Immature natural killer cell (primary cell): ENCODE measurements around the gene MAN2A2. TPM values are rescaled to one million over a fixed set of nuclear protein-coding genes. Genes with fewer than 3 reads are reported as not detected.

Experiments used
- DNase-seq, 3 donors: peaks; one replicate each; pipeline ENCODE4 v3.0.0; 2022; ENCODE audit warnings: mixed read lengths in 1 of 3
- H3K27ac Mint-ChIP-seq, 6 donors: one replicate each; pipeline ENCODE4 v1.8.0; 2020; ENCODE audit warnings: mixed read lengths in 6 of 6, mild to moderate bottlenecking in 5 of 6, inconsistent platforms in 4 of 6, moderate library complexity in 3 of 6
- H3K27me3 Mint-ChIP-seq, 3 donors: one replicate each; pipeline ENCODE4 v1.8.0; 2020 to 2021; ENCODE audit warnings: low read depth in 3 of 3, mild to moderate bottlenecking in 3 of 3, mixed read lengths in 3 of 3, moderate library complexity in 3 of 3, inconsistent platforms in 1 of 3
- H3K36me3 Mint-ChIP-seq, 3 donors: one replicate each; pipeline ENCODE4 v1.8.0; 2020; ENCODE audit warnings: mixed read lengths in 3 of 3, inconsistent platforms in 2 of 3, mild to moderate bottlenecking in 2 of 3
- H3K4me1 Mint-ChIP-seq, 2 donors: one replicate each; pipeline ENCODE4 v1.8.0; 2020; ENCODE audit warnings: inconsistent platforms in 2 of 2, mild to moderate bottlenecking in 2 of 2, mixed read lengths in 2 of 2, moderate library complexity in 1 of 2
- H3K4me3 Mint-ChIP-seq, 5 donors: one replicate each; pipeline ENCODE4 v1.8.0; 2020; ENCODE audit warnings: mild to moderate bottlenecking in 5 of 5, mixed read lengths in 5 of 5, inconsistent platforms in 3 of 5, moderate library complexity in 3 of 5
- H3K9me3 Mint-ChIP-seq, 6 donors: one replicate each; pipeline ENCODE4 v1.8.0; 2020; ENCODE audit warnings: mild to moderate bottlenecking in 6 of 6, mixed read lengths in 6 of 6, inconsistent platforms in 4 of 6, moderate library complexity in 3 of 6
- polyA plus RNA-seq, 3 donors: library from polyadenylated mRNA; unstranded; fragments of 300-500 nt; fragmentation: Illumina TruSeq; gene quantifications; one replicate each; pipeline ENCODE4 v1.2.3, GENCODE V29; 2021

Gene MAN2A2
- polyA plus RNA-seq, 3 donors from 2014 or later = 4.1 to 7.4 (median 5.4) TPM

- DNase-seq = no peak
- Mint-ChIP-seq H3K27ac (peak overlapping the region in 2 of 6 donors; percentile 36 to 77), H3K36me3 (peaks cover 0 to 14% (median 9%) of the 10 kb centered on the region in 3 donors), H3K9me3 (no peaks in the 10 kb centered on the region), H3K4me1 (peaks cover 10 to 19% of the 10 kb centered on the region in 2 donors), H3K27me3 (peaks cover 0 to 2% (median 0%) of the 10 kb centered on the region in 3 donors), H3K4me3 (peak overlapping the region; percentile 52 to 74 (median 70))
Measured at GRCh38 chr15:90957791-90958190, 54.7 kb downstream of the MAN2A2 start.

GRCh38 chr15:90959028-90959595 is 56.0 kb downstream of the MAN2A2 start:
- DNase-seq = no peak
- Mint-ChIP-seq H3K27ac (peak overlapping the region in 1 of 6 donors; percentile 53), H3K36me3 (peaks cover 3 to 14% (median 9%) of the 10 kb centered on the region in 3 donors), H3K9me3 (no peaks in the 10 kb centered on the region), H3K27me3 (no peaks in the 10 kb centered on the region), H3K4me3 (peak overlapping the region in 1 of 5 donors; percentile 38), H3K4me1 (peaks cover 7 to 16% of the 10 kb centered on the region in 2 donors)

GRCh38 chr15:90959894-90960293 is 56.8 kb downstream of the MAN2A2 start:
- DNase-seq = no peak
- Mint-ChIP-seq H3K4me3 (no peak overlapping the region), H3K9me3 (no peaks in the 10 kb centered on the region), H3K36me3 (peaks cover 3 to 14% (median 9%) of the 10 kb centered on the region in 3 donors), H3K27me3 (no peaks in the 10 kb centered on the region), H3K27ac (peak overlapping the region in 1 of 6 donors; percentile 7), H3K4me1 (peaks cover 5 to 13% of the 10 kb centered on the region in 2 donors)

GRCh38 chr15:90960298-90961091 is 57.4 kb downstream of the MAN2A2 start:
- no peak overlapping the region for H3K27ac Mint-ChIP-seq
- no peak overlapping the region for H3K4me3 Mint-ChIP-seq
- H3K27me3 Mint-ChIP-seq = no peaks in the 10 kb centered on the region
- H3K36me3 Mint-ChIP-seq = peaks cover 3 to 14% (median 9%) of the 10 kb centered on the region in 3 donors
- peaks cover 5 to 11% of the 10 kb centered on the region in 2 donors for H3K4me1 Mint-ChIP-seq
- no peak for DNase-seq
- no peaks in the 10 kb centered on the region for H3K9me3 Mint-ChIP-seq

DNA sequence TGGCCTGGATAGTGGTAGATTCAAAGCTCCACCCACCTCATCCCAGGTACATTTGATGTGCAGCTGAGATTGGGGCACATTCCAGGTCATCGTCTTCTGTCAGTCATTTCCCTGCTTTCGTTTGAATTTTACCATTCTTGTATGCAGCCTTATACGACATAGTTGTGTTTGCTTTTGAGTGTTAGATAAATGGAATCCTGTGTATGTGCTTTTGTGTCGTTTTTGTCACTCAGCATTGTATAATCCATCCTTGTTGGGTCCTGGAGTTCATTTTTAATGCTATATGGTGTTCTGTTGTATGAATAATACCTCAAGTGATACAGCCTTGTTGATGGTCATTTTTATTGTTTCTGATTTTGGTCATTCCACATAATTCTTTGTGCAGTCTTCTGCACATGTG is 58.9 kb downstream of the MAN2A2 start:
- no peaks in the 10 kb centered on the region for H3K27me3 Mint-ChIP-seq
- peaks cover 7 to 19% (median 13%) of the 10 kb centered on the region in 3 donors for H3K36me3 Mint-ChIP-seq
- H3K4me1 Mint-ChIP-seq = peaks cover 0 to 4% of the 10 kb centered on the region in 2 donors
- no peak for DNase-seq
- peak overlapping the region in 1 of 6 donors; percentile 30 for H3K27ac Mint-ChIP-seq
- H3K9me3 Mint-ChIP-seq = no peaks in the 10 kb centered on the region
- no peak overlapping the region for H3K4me3 Mint-ChIP-seq

GRCh38 chr15:90966262-90966661 is 63.2 kb downstream of the MAN2A2 start:
- H3K36me3 Mint-ChIP-seq = peaks cover 7 to 13% (median 11%) of the 10 kb centered on the region in 3 donors

GRCh38 chr15:90967206-90967605 is 64.1 kb downstream of the MAN2A2 start:
- H3K9me3 Mint-ChIP-seq = no peaks in the 10 kb centered on the region
- peak overlapping the region in 1 of 6 donors; percentile 26 for H3K27ac Mint-ChIP-seq
- no peak overlapping the region for H3K4me3 Mint-ChIP-seq
- no peaks in the 10 kb centered on the region for H3K4me1 Mint-ChIP-seq
- H3K27me3 Mint-ChIP-seq = no peaks in the 10 kb centered on the region
- H3K36me3 Mint-ChIP-seq = peaks cover 7 to 9% (median 8%) of the 10 kb centered on the region in 3 donors
- no peak for DNase-seq

More at GRCh38 chr15:90966262-90966661, 63.2 kb downstream of the MAN2A2 start:
- Mint-ChIP-seq H3K9me3 (no peaks in the 10 kb centered on the region), H3K4me1 (no peaks in the 10 kb centered on the region), H3K27ac (peak overlapping the region in 1 of 6 donors; percentile 4), H3K4me3 (no peak overlapping the region), H3K27me3 (no peaks in the 10 kb centered on the region)
- no peak for DNase-seq

DNA sequence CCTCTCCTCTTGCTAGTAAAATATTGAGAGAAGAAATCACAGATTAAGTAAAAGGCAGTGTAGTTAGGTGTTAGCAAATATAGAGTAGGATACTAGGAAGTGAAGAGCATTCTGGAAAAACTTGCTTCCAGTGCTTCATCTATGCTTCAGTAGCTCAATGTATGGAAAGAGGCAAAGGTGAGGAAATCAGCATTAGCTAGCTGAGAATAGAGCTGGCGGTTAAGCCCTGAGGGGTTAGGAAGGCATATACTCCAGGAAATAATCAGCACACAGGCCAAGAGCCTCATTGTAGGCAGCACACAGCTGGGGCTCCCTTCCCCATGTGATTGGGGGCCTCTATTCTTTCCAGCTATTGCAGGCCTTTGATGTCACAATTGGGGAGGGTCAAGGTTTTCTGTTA is 65.3 kb downstream of the MAN2A2 start:
- H3K36me3 Mint-ChIP-seq = peaks cover 4 to 8% (median 8%) of the 10 kb centered on the region in 3 donors

GRCh38 chr15:90970274-90970673 is 67.2 kb downstream of the MAN2A2 start:
- Mint-ChIP-seq H3K9me3 (no peaks in the 10 kb centered on the region), H3K27ac (no peak overlapping the region), H3K4me3 (no peak overlapping the region), H3K4me1 (no peaks in the 10 kb centered on the region), H3K27me3 (no peaks in the 10 kb centered on the region), H3K36me3 (peaks cover 9 to 13% (median 13%) of the 10 kb centered on the region in 3 donors)
- DNase-seq = no peak

More for the DNA sequence above, 65.3 kb downstream of the MAN2A2 start:
- Mint-ChIP-seq H3K4me1 (no peaks in the 10 kb centered on the region), H3K27ac (peak overlapping the region in 1 of 6 donors; percentile 84), H3K4me3 (no peak overlapping the region), H3K27me3 (no peaks in the 10 kb centered on the region), H3K9me3 (no peaks in the 10 kb centered on the region)
- DNase-seq = no peak

- H3K9me3 Mint-ChIP-seq = no peaks in the 10 kb centered on the region
- no peaks in the 10 kb centered on the region for H3K27me3 Mint-ChIP-seq
- no peak overlapping the region for H3K4me3 Mint-ChIP-seq
- H3K36me3 Mint-ChIP-seq = peaks cover 5 to 9% (median 8%) of the 10 kb centered on the region in 3 donors
- no peak overlapping the region for H3K27ac Mint-ChIP-seq
- no peaks in the 10 kb centered on the region for H3K4me1 Mint-ChIP-seq
- DNase-seq = no peak
Measured at GRCh38 chr15:90972133-90972532, 69.0 kb downstream of the MAN2A2 start.

Other genes starting within 250 kb of the MAN2A2 start
- 10 to 100 TPM in 1 of 3 donors, 1 to 10 TPM in 2; 2.3 to 10.0 (median 7.5) TPM for gene BLM, start 186.0 kb upstream of the MAN2A2 start, polyA plus RNA-seq
- 10 to 100 TPM; 18.2 to 22.8 (median 20.8) TPM for gene FURIN, start 34.7 kb upstream of the MAN2A2 start, polyA plus RNA-seq
- gene FES, start 18.8 kb upstream of the MAN2A2 start, polyA plus RNA-seq = 10 to 100 TPM; 28.6 to 73.2 (median 53.5) TPM
- 10 to 100 TPM; 25.5 to 33.1 (median 32.1) TPM for gene HDDC3, start 29.2 kb downstream of the MAN2A2 start, polyA plus RNA-seq
- 10 to 100 TPM; 54.9 to 74.4 (median 59.3) TPM for gene UNC45A, start 32.0 kb downstream of the MAN2A2 start, polyA plus RNA-seq
- gene RCCD1, start 51.6 kb downstream of the MAN2A2 start, polyA plus RNA-seq = 1 to 10 TPM in 2 of 3 donors, not detected in 1; 1.6 to 3.0 TPM
- gene PRC1, start 91.2 kb downstream of the MAN2A2 start, polyA plus RNA-seq = 1 to 10 TPM; 1.1 to 4.1 (median 1.5) TPM
- gene VPS33B, start 119.3 kb downstream of the MAN2A2 start, polyA plus RNA-seq = 10 to 100 TPM in 1 of 3 donors, 1 to 10 TPM in 2; 4.2 to 10.5 (median 4.7) TPM
- gene SV2B, start 197.0 kb downstream of the MAN2A2 start, polyA plus RNA-seq = not detected